T-cell (primary cell): ENCODE results near the gene OPN3. TPM values are rescaled to one million over a fixed set of nuclear protein-coding genes. Genes with fewer than 3 reads are reported as not detected.

Experiments used
- ATAC-seq, 4 experiments: fragments of 200-7000 bp in 3 of 4; fragments of 150-1000 bp in 1 of 4; cut with Tn5 transposase; replicated peaks in 1 of 4; 1 replicate in 3 of 4; 2 replicates in 1 of 4; pipeline ENCODE4 v1.10.0; 2021; ENCODE audit warnings: moderate library complexity in 3 of 4, mild to moderate bottlenecking in 2 of 4, moderate number of reproducible peaks in 1 of 4
- CTCF ChIA-PET, 2 donors: fragments of 300-600 bp; sonication (Branson Sonifier 250); formaldehyde crosslinking; loops; one replicate each; lab custom pipeline; 2022; ENCODE audit warnings: antibody characterized with exemption in 2 of 2; lab: Charles Lee
- POLR2A ChIA-PET, 2 donors: fragments of 300-600 bp; sonication (Branson Sonifier 250); formaldehyde crosslinking; loops; one replicate each; lab custom pipeline; 2022; ENCODE audit warnings: antibody characterized with exemption in 2 of 2; lab: Charles Lee
- DNase-seq, 35 experiments: peaks; one replicate each; pipeline versions ENCODE4 v3.0.0 to v3.0.0-alpha.2; 2013 to 2023
- H3K27ac ChIP-seq: one replicate; pipeline ENCODE4 v1.5.1; 2013; ENCODE audit warnings: low read length
- H3K27me3 ChIP-seq, 2 experiments: replicated peaks in 1 of 2; 1 replicate in 1 of 2; 2 replicates in 1 of 2; pipeline versions ENCODE4 v1.6.1 to v1.7.0; 2013; ENCODE audit warnings: low read length in 1 of 2, mixed read lengths in 1 of 2; ENCODE audit not compliant: control insufficient read depth in 2 of 2, insufficient read depth in 2 of 2; ENCODE audit errors: extremely low read depth in 1 of 2
- H3K36me3 ChIP-seq, 2 donors: 1 replicate in 1 of 2; 2 replicates in 1 of 2; pipeline versions ENCODE4 v1.6.1 to v1.7.0; 2013; ENCODE audit warnings: low read length in 1 of 2; ENCODE audit not compliant: control insufficient read depth in 2 of 2, insufficient read depth in 1 of 2; ENCODE audit errors: extremely low read depth in 1 of 2
- H3K4me1 ChIP-seq, 2 experiments: 1 replicate in 1 of 2; 2 replicates in 1 of 2; pipeline versions ENCODE4 v1.6.1 to v1.7.0; 2013; ENCODE audit warnings: low read length in 2 of 2, mixed read lengths in 1 of 2; ENCODE audit not compliant: insufficient read depth in 2 of 2, control insufficient read depth in 1 of 2; ENCODE audit errors: extremely low read depth in 1 of 2
- H3K4me3 ChIP-seq, 2 donors: 1 replicate in 1 of 2; 2 replicates in 1 of 2; pipeline versions ENCODE4 v1.5.1 to v1.7.0; 2013; ENCODE audit warnings: mild to moderate bottlenecking in 2 of 2, low read length in 1 of 2, moderate library complexity in 1 of 2; ENCODE audit not compliant: control insufficient read depth in 1 of 2; ENCODE audit errors: extremely low read depth in 1 of 2
- H3K9me3 ChIP-seq: 2 replicates; pipeline ENCODE4 v1.7.0; 2013
- H3K27ac Mint-ChIP-seq, 2 donors: one replicate each; pipeline ENCODE4 v1.8.0; 2020 to 2021; ENCODE audit warnings: mild to moderate bottlenecking in 2 of 2, mixed read lengths in 2 of 2
- H3K27me3 Mint-ChIP-seq, 2 donors: one replicate each; pipeline ENCODE4 v1.8.0; 2021 to 2022; ENCODE audit warnings: mixed read lengths in 2 of 2
- H3K36me3 Mint-ChIP-seq: one replicate; pipeline ENCODE4 v1.8.0; 2021; ENCODE audit warnings: mixed read lengths
- H3K4me1 Mint-ChIP-seq, 3 donors: one replicate each; pipeline ENCODE4 v1.8.0; 2020 to 2022; ENCODE audit warnings: mixed read lengths in 3 of 3, mild to moderate bottlenecking in 1 of 3
- H3K4me3 Mint-ChIP-seq, 3 donors: one replicate each; pipeline ENCODE4 v1.8.0; 2020 to 2022; ENCODE audit warnings: mild to moderate bottlenecking in 3 of 3, mixed read lengths in 3 of 3, moderate library complexity in 3 of 3
- H3K9me3 Mint-ChIP-seq, 3 donors: one replicate each; pipeline ENCODE4 v1.8.0; 2020 to 2022; ENCODE audit warnings: mixed read lengths in 3 of 3
- WGBS: methylation state at CpG from one replicate; pipeline ENCODE4 v1.1.5; 2013; ENCODE audit warnings: missing lambda C conversion rate; ENCODE audit not compliant: insufficient coverage; 5-methylcytosine and 5-hydroxymethylcytosine counted together
- total RNA-seq, 35 experiments: library from RNA in 6 of 35; stranded (reverse) in 6 of 35; fragments of 120-200 nt in 1 of 35; gene quantifications; one replicate each; pipeline versions ENCODE4 v1.2.1 to v1.2.4 and lab custom pipeline; 2013 to 2026

The OPN3 gene
- total RNA-seq, 5 donors from 2014 or later (not counting 1 experiment from before 2014, with no cell fraction given): 4.1 to 8.8 (median 7.3) TPM

- H3K36me3 Mint-ChIP-seq: no peaks in the 10 kb centered on the region
- H3K9me3 Mint-ChIP-seq: peaks cover 0 to 3% (median 0%) of the 10 kb centered on the region in 3 donors
- no peaks in the 10 kb centered on the region for H3K27me3 Mint-ChIP-seq
- H3K4me1 ChIP-seq: peaks cover 2 to 3% of the 10 kb centered on the region in 2 experiments
- H3K27ac Mint-ChIP-seq: peak overlapping the region; percentile 83 to 92
- ChIA-PET CTCF (interaction anchor here in 1 of 2 donors (1.1 kb wide), 1 partner anchor 10 kb away, joined by 3 read pairs; no protein-coding TSS in a partner anchor), POLR2A (no interaction called here)
- DNase-seq: peak; percentile 3 to 56 (median 18)
- WGBS: 53% methylated on average over 14 of the region's 22 CpGs
- peak; percentile 84 to 96 (median 90) for ATAC-seq
- H3K36me3 ChIP-seq: no peaks in the 10 kb centered on the region
- H3K4me3 ChIP-seq: peak overlapping the region; percentile 48 to 59
- H3K4me3 Mint-ChIP-seq: peak overlapping the region; percentile 66 to 92 (median 82)
- peaks cover 17 to 27% (median 22%) of the 10 kb centered on the region in 3 donors for H3K4me1 Mint-ChIP-seq
- H3K27me3 ChIP-seq: peaks cover 0 to 3% of the 10 kb centered on the region in 2 experiments
- peak overlapping the region; percentile 84 for H3K27ac ChIP-seq
- no peaks in the 10 kb centered on the region for H3K9me3 ChIP-seq
Measured at GRCh38 chr1:241551759-241552638, 88.2 kb downstream of the OPN3 start.

- H3K9me3 Mint-ChIP-seq: peaks cover 0 to 3% (median 0%) of the 10 kb centered on the region in 3 donors
- ChIA-PET CTCF (interaction anchor here (0.6 to 1.1 kb wide), 3 partner anchors 13 to 61 kb away, joined by 3 read pairs; no protein-coding TSS in a partner anchor), POLR2A (interaction anchor here in 1 of 2 donors (0.6 kb wide), 1 partner anchor 43 kb away, joined by 3 read pairs; no protein-coding TSS in a partner anchor)
Measured at GRCh38 chr1:241550318-241550717, 89.9 kb downstream of the OPN3 start.

GRCh38 chr1:241548008-241548407 lies 92.2 kb downstream of the OPN3 start:
- CTCF ChIA-PET: no interaction called here
- WGBS: no CpG with 5 or more reads among the region's 2 CpGs
- H3K9me3 ChIP-seq: no peaks in the 10 kb centered on the region
- POLR2A ChIA-PET: no interaction called here
- ATAC-seq (no peak), DNase-seq (no peak)
- peaks cover 2 to 3% of the 10 kb centered on the region in 2 experiments for H3K4me1 ChIP-seq
- H3K36me3 ChIP-seq: no peaks in the 10 kb centered on the region
- H3K4me3 ChIP-seq: no peak overlapping the region
- no peak overlapping the region for H3K27ac ChIP-seq
- H3K27me3 ChIP-seq: no peaks in the 10 kb centered on the region
- Mint-ChIP-seq H3K36me3 (no peaks in the 10 kb centered on the region), H3K9me3 (peaks cover 0 to 3% (median 0%) of the 10 kb centered on the region in 3 donors), H3K4me1 (peaks cover 17 to 27% (median 22%) of the 10 kb centered on the region in 3 donors), H3K27ac (no peak overlapping the region), H3K27me3 (peaks cover 5 to 6% of the 10 kb centered on the region in 2 donors), H3K4me3 (no peak overlapping the region)

More at GRCh38 chr1:241550318-241550717, 89.9 kb downstream of the OPN3 start:
- Histone ChIP-seq H3K27ac (no peak overlapping the region), H3K4me1 (peaks cover 2 to 3% of the 10 kb centered on the region in 2 experiments), H3K9me3 (no peaks in the 10 kb centered on the region), H3K27me3 (no peaks in the 10 kb centered on the region), H3K36me3 (no peaks in the 10 kb centered on the region), H3K4me3 (no peak overlapping the region)
- Mint-ChIP-seq H3K27ac (peak overlapping the region; percentile 1 to 5), H3K36me3 (no peaks in the 10 kb centered on the region), H3K27me3 (peaks cover 5 to 6% of the 10 kb centered on the region in 2 donors), H3K4me1 (peaks cover 17 to 27% (median 22%) of the 10 kb centered on the region in 3 donors), H3K4me3 (no peak overlapping the region)
- no peak for DNase-seq
- no CpG with 5 or more reads among the region's 1 CpG for WGBS
- ATAC-seq: no peak

Other genes with a start within 250 kb of the OPN3 start
- gene FH, start 120.6 kb downstream of the OPN3 start, total RNA-seq: 10 to 100 TPM; 14.6 to 32.7 (median 28.2) TPM
- gene KMO, start 108.0 kb downstream of the OPN3 start, total RNA-seq: 1 to 10 TPM in 2 of 5 donors, under 1 TPM in 3; 0.32 to 2.0 (median 0.89) TPM
- gene CHML, start within 50 bp of the OPN3 start, total RNA-seq: 10 to 100 TPM in 4 of 5 donors, 1 to 10 TPM in 1; 6.5 to 15.8 (median 12.4) TPM
- gene WDR64, start 11.9 kb upstream of the OPN3 start, total RNA-seq: under 1 TPM in 4 of 5 donors, not detected in 1; 0.13 to 0.48 (median 0.26) TPM
- 1 to 10 TPM in 4 of 5 donors, under 1 TPM in 1; 0.41 to 2.7 (median 1.4) TPM for gene EXO1, start 207.8 kb upstream of the OPN3 start, total RNA-seq